Neuronal stem cell (in vitro differentiated cells): ENCODE data around the gene TUBGCP6.
A peak's percentile ranks its signal among the peaks of the same experiment; 100 is the strongest.

Source experiments
- DNase-seq: peaks from one replicate; pipeline ENCODE4 v3.0.0-alpha.2; 2013; ENCODE audit warnings: low spot score
- H2AFZ ChIP-seq: one replicate; pipeline ENCODE4 v1.6.1; 2013; ENCODE audit warnings: mild to moderate bottlenecking, low read length, inconsistent platforms
- H2AK5ac ChIP-seq: 2 replicates; pipeline ENCODE4 v1.6.1; 2013; ENCODE audit warnings: low read depth, mild to moderate bottlenecking, inconsistent platforms, low read length, moderate library complexity, mixed read lengths
- H2BK120ac ChIP-seq: 2 replicates; pipeline ENCODE4 v1.6.1; 2013; ENCODE audit warnings: low read depth, mild to moderate bottlenecking, inconsistent platforms, low read length, moderate library complexity, mixed read lengths
- H2BK12ac ChIP-seq: one replicate; pipeline ENCODE4 v1.6.1; 2013; ENCODE audit warnings: low read length, inconsistent platforms
- H2BK15ac ChIP-seq: 2 replicates; pipeline ENCODE4 v1.6.1; 2013; ENCODE audit warnings: mild to moderate bottlenecking, low read length, inconsistent platforms, mixed read lengths
- H2BK5ac ChIP-seq: one replicate; pipeline ENCODE4 v1.6.1; 2013; ENCODE audit warnings: inconsistent platforms, mild to moderate bottlenecking, low read length, moderate library complexity
- H3K14ac ChIP-seq: one replicate; pipeline ENCODE4 v1.6.1; 2013; ENCODE audit warnings: low read length, inconsistent platforms
- H3K18ac ChIP-seq: 2 replicates; pipeline ENCODE4 v1.6.1; 2013; ENCODE audit warnings: low read length, inconsistent platforms
- H3K23ac ChIP-seq: 2 replicates; pipeline ENCODE4 v1.6.1; 2013; ENCODE audit warnings: low read depth, mild to moderate bottlenecking, mixed read lengths, low read length, inconsistent platforms; ENCODE audit not compliant: poor library complexity
- H3K27ac ChIP-seq: replicated peaks from 3 replicates; pipeline ENCODE4 v1.5.1; 2013; ENCODE audit warnings: low read length, inconsistent platforms
- H3K27me3 ChIP-seq, 3 experiments: 2 replicates each; pipeline ENCODE4 v1.6.1; 2013; ENCODE audit warnings: low read length in 3 of 3, mild to moderate bottlenecking in 2 of 3, inconsistent platforms in 1 of 3, low read depth in 1 of 3, mixed read lengths in 1 of 3, moderate library complexity in 1 of 3; ENCODE audit not compliant: control insufficient read depth in 3 of 3, insufficient read depth in 3 of 3
- H3K36me3 ChIP-seq, 2 donors: replicated peaks in 1 of 2; 2 replicates each; pipeline ENCODE4 v1.6.1; 2013; ENCODE audit warnings: low read length in 2 of 2; ENCODE audit not compliant: control insufficient read depth in 2 of 2, insufficient read depth in 2 of 2
- H3K4ac ChIP-seq: 2 replicates; pipeline ENCODE4 v1.6.1; 2013; ENCODE audit warnings: inconsistent platforms, mild to moderate bottlenecking, low read length, moderate library complexity
- H3K4me1 ChIP-seq, 2 donors: 1 replicate in 1 of 2; 2 replicates in 1 of 2; pipeline ENCODE4 v1.6.1; 2013; ENCODE audit warnings: low read length in 2 of 2, low read depth in 1 of 2; ENCODE audit not compliant: control insufficient read depth in 2 of 2, insufficient read depth in 1 of 2
- H3K4me2 ChIP-seq: one replicate; pipeline ENCODE4 v1.6.1; 2013; ENCODE audit warnings: mild to moderate bottlenecking, low read length, inconsistent platforms; ENCODE audit not compliant: insufficient read depth, poor library complexity, severe bottlenecking
- H3K4me3 ChIP-seq, 2 donors: 2 replicates each; pipeline ENCODE4 v1.5.1; 2013; ENCODE audit warnings: low read length in 2 of 2, mild to moderate bottlenecking in 2 of 2, inconsistent platforms in 1 of 2, moderate library complexity in 1 of 2
- H3K79me1 ChIP-seq: one replicate; pipeline ENCODE4 v1.6.1; 2013; ENCODE audit warnings: low read depth, mild to moderate bottlenecking, inconsistent platforms, low read length, moderate library complexity
- H3K9ac ChIP-seq: one replicate; pipeline ENCODE4 v1.6.1; 2013; ENCODE audit warnings: mild to moderate bottlenecking, low read depth, low read length, inconsistent platforms; ENCODE audit not compliant: poor library complexity
- H3K9me3 ChIP-seq, 2 donors: replicated peaks in 1 of 2; 2 replicates each; pipeline versions ENCODE3 to v1.6.1; 2013; ENCODE audit warnings: low read length in 2 of 2, mild to moderate bottlenecking in 2 of 2, inconsistent platforms in 1 of 2, low read depth in 1 of 2, mixed read lengths in 1 of 2, moderate library complexity in 1 of 2; ENCODE audit not compliant: control insufficient read depth in 2 of 2, insufficient read depth in 1 of 2
- H4K8ac ChIP-seq: one replicate; pipeline ENCODE4 v1.6.1; 2013; ENCODE audit warnings: low read depth, mild to moderate bottlenecking, inconsistent platforms, low read length, moderate library complexity
- H4K91ac ChIP-seq: one replicate; pipeline ENCODE4 v1.6.1; 2013; ENCODE audit warnings: low read length, low read depth, mild to moderate bottlenecking, inconsistent platforms; ENCODE audit not compliant: poor library complexity
- WGBS, 2 donors: extraction: QIAGEN DNeasy Blood & Tissue Kit; methylation state at CpG; one replicate each; pipeline ENCODE4 v1.1.7; 2013; ENCODE audit warnings: missing lambda C conversion rate in 2 of 2, mixed read lengths in 1 of 2; ENCODE audit not compliant: insufficient read length in 2 of 2, insufficient replicate concordance in 1 of 2; ENCODE audit errors: extremely low coverage in 2 of 2; 5-methylcytosine and 5-hydroxymethylcytosine counted together

Gene TUBGCP6

GRCh38 chr22:50257041-50257440 lies 12.2 kb upstream of the TUBGCP6 start:
- no peak overlapping the region for H2AFZ ChIP-seq
- H3K27ac ChIP-seq = no peak overlapping the region
- no peak overlapping the region for H4K91ac ChIP-seq
- DNase-seq = no peak
- H3K79me1 ChIP-seq = peaks cover 19% of the 10 kb centered on the region
- H3K4me3 ChIP-seq = no peak overlapping the region
- H3K14ac ChIP-seq = no peak overlapping the region
- H2BK5ac ChIP-seq = peak overlapping the region; percentile 82
- H2AK5ac ChIP-seq = peak overlapping the region; percentile 46
- no peak overlapping the region for H2BK120ac ChIP-seq
- no peak overlapping the region for H2BK15ac ChIP-seq
- no CpG with 5 or more reads among the region's 16 CpGs for WGBS, 2 donors
- no peaks in the 10 kb centered on the region for H3K27me3 ChIP-seq
- no peak overlapping the region for H2BK12ac ChIP-seq
- no peak overlapping the region for H3K4ac ChIP-seq
- H3K4me1 ChIP-seq = peaks cover 2 to 6% of the 10 kb centered on the region in 2 donors
- peak overlapping the region; percentile 25 for H3K23ac ChIP-seq
- H3K4me2 ChIP-seq = no peak overlapping the region
- peaks cover 16 to 56% of the 10 kb centered on the region in 2 donors for H3K36me3 ChIP-seq
- H4K8ac ChIP-seq = no peak overlapping the region
- no peaks in the 10 kb centered on the region for H3K9me3 ChIP-seq
- H3K9ac ChIP-seq = peak overlapping the region; percentile 21
- no peak overlapping the region for H3K18ac ChIP-seq

GRCh38 chr22:50256258-50256862 lies 11.5 kb upstream of the TUBGCP6 start:
- Histone ChIP-seq H2AFZ (no peak overlapping the region), H3K18ac (no peak overlapping the region), H2BK120ac (no peak overlapping the region), H2BK15ac (no peak overlapping the region), H4K91ac (no peak overlapping the region), H3K14ac (no peak overlapping the region), H3K36me3 (peaks cover 16 to 56% of the 10 kb centered on the region in 2 donors), H2BK5ac (no peak overlapping the region), H3K9me3 (no peaks in the 10 kb centered on the region), H3K27ac (no peak overlapping the region), H3K9ac (peak overlapping the region; percentile 21), H3K23ac (peak overlapping the region; percentile 25), H3K4ac (no peak overlapping the region), H2BK12ac (peak overlapping the region; percentile 58), H3K4me3 (no peak overlapping the region), H3K79me1 (peaks cover 22% of the 10 kb centered on the region), H3K4me1 (peaks cover 2 to 9% of the 10 kb centered on the region in 2 donors), H3K4me2 (no peak overlapping the region), H2AK5ac (no peak overlapping the region), H3K27me3 (no peaks in the 10 kb centered on the region), H4K8ac (no peak overlapping the region)
- no CpG with 5 or more reads among the region's 12 CpGs for WGBS, 2 donors
- DNase-seq = no peak

- H2AK5ac ChIP-seq = no peak overlapping the region
- peak overlapping the region; percentile 61 for H2BK120ac ChIP-seq
- no peak overlapping the region for H4K91ac ChIP-seq
- peaks cover 2 to 12% of the 10 kb centered on the region in 2 donors for H3K4me1 ChIP-seq
- H3K36me3 ChIP-seq = peaks cover 16 to 56% of the 10 kb centered on the region in 2 donors
- no CpG with 5 or more reads among the region's 17 CpGs for whole genome bisulfite sequencing, 2 donors
- H3K9me3 ChIP-seq = no peaks in the 10 kb centered on the region
- no peak overlapping the region for H2BK12ac ChIP-seq
- H3K9ac ChIP-seq = no peak overlapping the region
- H2AFZ ChIP-seq = no peak overlapping the region
- H3K23ac ChIP-seq = no peak overlapping the region
- no peak overlapping the region for H4K8ac ChIP-seq
- H3K4ac ChIP-seq = no peak overlapping the region
- H3K18ac ChIP-seq = no peak overlapping the region
- no peaks in the 10 kb centered on the region for H3K27me3 ChIP-seq
- no peak overlapping the region for H3K4me3 ChIP-seq
- no peak overlapping the region for H2BK15ac ChIP-seq
- DNase-seq = no peak
- peaks cover 20% of the 10 kb centered on the region for H3K79me1 ChIP-seq
- H3K27ac ChIP-seq = no peak overlapping the region
- H3K4me2 ChIP-seq = no peak overlapping the region
- no peak overlapping the region for H2BK5ac ChIP-seq
- H3K14ac ChIP-seq = no peak overlapping the region
Measured at GRCh38 chr22:50255607-50256006, 10.8 kb upstream of the TUBGCP6 start.

GRCh38 chr22:50255099-50255498 lies 10.3 kb upstream of the TUBGCP6 start:
- Histone ChIP-seq H2AK5ac (no peak overlapping the region), H2BK120ac (no peak overlapping the region), H3K9ac (peak overlapping the region; percentile 21), H3K4me2 (no peak overlapping the region), H3K14ac (no peak overlapping the region), H3K4me1 (peaks cover 6 to 12% of the 10 kb centered on the region in 2 donors), H4K8ac (no peak overlapping the region), H2AFZ (no peak overlapping the region), H2BK15ac (no peak overlapping the region), H3K4me3 (no peak overlapping the region), H3K79me1 (peaks cover 18% of the 10 kb centered on the region), H3K36me3 (peaks cover 16 to 56% of the 10 kb centered on the region in 2 donors), H3K23ac (peak overlapping the region; percentile 55), H3K9me3 (no peaks in the 10 kb centered on the region), H3K4ac (peak overlapping the region; percentile 53), H2BK12ac (no peak overlapping the region), H2BK5ac (no peak overlapping the region), H3K27ac (no peak overlapping the region), H4K91ac (no peak overlapping the region), H3K18ac (no peak overlapping the region), H3K27me3 (no peaks in the 10 kb centered on the region)
- DNase-seq = no peak
- WGBS, 2 donors = no CpG with 5 or more reads among the region's 19 CpGs
